Stimulated activated CD4-positive, alpha-beta T cell treated with anti-CD3 and anti-CD28 coated beads, Interleukin-1b, Interleukin-23, amount 100 ng/mL, for 24 hours (primary cell): ENCODE data around the gene FGFR3.
A peak's percentile ranks its signal among the peaks of the same experiment; 100 is the strongest.

Source experiments
- DNase-seq, 4 experiments: peaks; one replicate each; pipeline ENCODE4 v3.0.0-alpha.2; 2020; ENCODE audit warnings: low read depth in 4 of 4, low spot score in 1 of 4

Gene FGFR3

DNA sequence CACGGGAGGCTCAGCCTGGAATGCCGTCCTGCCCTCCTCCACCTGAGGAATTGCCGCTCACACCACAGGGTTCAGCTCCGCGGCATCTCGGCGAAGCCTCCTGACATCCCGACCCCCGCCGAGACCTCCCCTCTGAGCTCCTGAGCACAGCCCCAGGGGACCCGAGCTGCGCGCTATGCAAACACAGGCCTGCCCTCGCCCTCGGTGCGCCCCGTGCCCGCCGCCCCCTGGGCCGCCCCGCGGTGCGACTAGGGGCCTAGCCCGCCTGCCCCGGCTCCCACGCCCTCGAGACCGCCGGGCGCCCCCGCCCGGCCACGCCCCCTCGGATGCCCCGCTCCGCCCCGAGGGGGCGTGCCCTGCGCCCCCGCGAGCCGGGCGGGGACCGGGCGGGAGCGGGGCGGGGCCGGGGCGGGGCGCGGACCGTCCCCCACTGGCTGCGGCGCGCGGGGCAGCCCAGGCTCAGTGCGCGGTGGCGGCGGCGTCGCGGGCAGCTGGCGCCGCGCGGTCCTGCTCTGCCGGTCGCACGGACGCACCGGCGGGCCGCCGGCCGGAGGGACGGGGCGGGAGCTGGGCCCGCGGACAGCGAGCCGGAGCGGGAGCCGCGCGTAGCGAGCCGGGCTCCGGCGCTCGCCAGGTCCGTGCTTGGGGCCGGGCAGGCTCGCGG, at the start of gene FGFR3:
Gene FGFR3, plus strand, starts transcription at position 462 of the 664 bp plus-strand sequence. CDS start 642 bp downstream, outside the sequence.
- peak in 3 of 4 experiments; percentile 18 to 37 (median 23) for DNase-seq

DNA sequence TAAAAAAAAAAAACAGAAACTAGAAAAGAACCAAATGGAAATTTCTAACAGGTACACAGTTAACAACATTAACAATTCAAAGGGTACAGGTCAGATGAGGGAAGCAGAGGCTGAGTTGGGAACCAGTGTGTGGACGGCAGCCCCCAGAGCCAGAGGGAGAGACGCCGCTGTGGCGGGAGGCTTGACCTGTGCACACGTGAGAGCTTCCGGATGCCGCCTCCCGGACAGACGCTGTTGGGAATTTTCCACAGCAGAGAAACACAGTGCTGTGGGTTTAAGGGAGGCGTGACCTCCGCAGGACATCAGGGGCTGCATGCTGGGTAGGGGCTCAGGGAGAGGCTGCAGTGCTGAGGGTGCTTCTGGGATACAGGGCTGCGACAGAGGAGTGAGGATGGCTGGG, 49.5 kb upstream of the FGFR3 start:
- DNase-seq: no peak

DNA sequence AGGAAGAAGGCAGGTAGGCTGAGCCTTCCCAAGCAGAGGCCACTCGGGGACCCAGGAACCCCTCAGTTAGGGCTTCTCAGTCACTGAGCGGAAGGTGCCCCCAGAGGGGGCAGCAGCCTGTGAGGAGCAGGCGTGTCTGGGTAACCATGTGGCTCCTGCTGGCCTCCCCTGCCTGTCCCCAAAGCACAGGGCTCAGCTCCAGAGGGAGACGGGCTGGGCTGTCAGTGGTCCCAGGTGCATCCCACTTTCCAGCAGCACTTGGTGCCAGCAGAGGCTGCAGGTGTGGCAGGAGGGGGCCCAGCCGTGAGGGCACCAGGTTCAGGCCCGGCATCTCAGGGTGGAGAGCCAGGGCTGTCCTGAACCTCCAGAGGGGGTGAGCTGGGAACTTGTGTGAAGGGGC, 49.1 kb upstream of the FGFR3 start:
- no peak for DNase-seq

DNA sequence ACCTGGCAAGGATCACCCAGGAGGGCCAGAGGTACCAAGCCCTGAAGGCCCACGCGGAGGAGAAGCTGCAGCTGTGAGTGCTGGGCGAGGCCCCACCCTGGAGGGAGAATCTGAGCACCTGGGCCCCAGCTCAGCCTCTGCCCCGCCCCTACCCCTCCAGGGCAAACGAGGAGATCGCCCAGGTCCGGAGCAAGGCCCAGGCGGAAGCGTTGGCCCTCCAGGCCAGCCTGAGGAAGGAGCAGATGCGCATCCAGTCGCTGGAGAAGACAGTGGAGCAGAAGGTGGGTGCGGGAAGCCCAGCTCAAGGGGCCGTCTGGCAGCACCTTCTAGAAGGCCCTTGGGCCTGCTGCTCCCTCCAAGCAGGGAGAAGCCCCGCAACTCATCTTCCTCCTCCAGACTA, 48.5 kb upstream of the FGFR3 start:
- no peak for DNase-seq

GRCh38 chr4:1745165-1745564, 47.9 kb upstream of the FGFR3 start:
- DNase-seq: no peak

DNA sequence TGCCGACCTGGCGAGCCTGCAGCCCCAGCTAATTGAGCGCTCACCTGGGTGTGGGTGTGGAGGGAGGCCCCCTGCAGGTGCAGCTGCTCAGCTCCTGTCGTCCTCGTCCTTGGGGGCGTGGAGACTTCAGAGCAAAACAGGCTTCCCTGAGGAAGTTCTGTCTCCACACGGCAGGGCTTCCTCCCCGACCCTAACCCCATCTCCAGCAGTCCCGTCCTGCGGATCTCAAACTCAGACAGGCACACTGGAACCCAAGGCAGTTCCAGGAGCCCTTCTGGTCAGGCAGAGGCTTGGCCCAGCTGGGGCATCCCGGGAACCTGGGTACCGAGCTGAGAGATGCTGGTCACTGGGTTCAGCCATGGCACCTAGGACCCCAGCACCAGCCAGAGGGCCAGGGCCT, 47.4 kb upstream of the FGFR3 start:
- no peak for DNase-seq

GRCh38 chr4:1746265-1746691, 46.8 kb upstream of the FGFR3 start:
- DNase-seq: peak; percentile 62 to 79 (median 65)

DNA sequence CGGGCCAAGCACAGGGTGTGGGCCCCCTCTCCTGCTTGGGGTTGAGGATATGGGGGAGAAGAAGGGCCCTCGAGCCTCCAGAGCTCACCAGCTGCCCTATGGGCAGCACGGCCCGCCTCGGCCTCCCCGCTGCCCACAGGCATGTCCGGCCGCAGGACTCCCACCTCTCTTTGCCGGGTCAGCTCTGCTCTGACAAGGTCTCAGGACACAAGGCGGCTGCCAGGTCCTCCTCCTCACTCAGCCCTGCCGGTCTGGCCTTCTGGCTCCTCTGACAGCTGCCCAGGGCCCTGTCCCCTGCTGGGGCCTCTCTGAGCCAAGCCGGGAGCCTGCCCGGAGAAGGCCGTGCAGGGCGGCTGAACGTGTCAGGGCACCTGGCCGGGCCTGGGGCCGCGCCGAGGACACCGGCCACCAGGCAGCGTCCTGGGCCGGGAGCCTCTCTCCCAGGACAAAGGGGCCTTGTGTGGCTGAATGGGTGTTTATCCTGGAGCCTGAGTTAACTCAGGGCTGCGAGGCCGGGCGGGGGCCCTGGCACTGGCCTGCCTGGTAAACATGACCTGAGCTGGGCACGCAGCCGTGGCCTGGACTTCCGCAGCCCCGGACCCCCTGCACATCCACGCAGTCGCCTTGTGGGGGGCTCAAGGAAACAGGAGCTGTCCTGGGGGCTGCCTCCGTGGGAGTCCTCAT, 46.0 kb upstream of the FGFR3 start:
- no peak for DNase-seq

DNA sequence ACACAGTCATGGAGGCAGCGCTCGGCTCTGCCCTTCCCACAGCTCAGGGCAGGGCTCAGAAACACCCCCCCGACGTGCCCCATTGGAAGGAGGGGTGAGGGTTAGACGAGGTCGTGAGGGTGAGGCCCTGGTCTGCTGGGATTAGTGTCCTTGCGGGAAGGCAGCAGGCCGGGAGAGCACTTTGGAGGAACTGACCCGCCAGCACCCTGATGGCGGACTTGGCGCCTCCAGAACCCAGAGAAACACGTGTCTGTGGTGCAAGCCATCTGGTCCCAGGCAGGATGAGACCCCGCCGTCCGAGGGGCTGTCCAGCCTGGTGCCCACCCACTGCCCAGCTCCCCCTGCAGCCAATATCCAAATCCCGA, 45.5 kb upstream of the FGFR3 start:
- no peak for DNase-seq

DNA sequence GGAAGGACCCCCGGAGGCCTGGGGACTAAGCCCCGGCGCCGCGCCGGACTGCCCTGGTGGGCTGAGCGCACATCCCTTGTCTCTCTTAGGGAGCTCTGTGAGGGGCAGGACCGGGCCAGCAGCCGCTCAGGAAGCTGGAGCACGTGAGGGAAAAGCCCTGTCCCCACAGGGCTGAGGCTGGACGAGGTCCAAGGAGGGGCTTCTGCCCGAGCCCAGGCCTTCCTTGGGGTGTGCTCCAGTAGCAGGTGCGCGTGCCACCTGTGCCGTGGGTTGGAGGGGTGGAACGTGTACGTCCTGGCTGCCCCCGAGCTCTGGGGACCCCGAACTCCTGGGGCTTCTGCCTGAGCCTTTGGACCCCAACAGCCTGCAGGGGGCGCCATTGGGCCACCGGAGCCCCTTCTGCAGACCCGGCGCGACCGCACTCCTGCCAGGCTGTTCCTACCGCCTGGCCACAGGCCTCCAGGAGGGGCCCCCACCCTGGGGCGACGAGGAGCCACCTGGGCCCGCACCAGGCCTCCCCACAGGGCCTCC, 44.6 kb upstream of the FGFR3 start:
- DNase-seq: peak; percentile 69 to 77 (median 73)

GRCh38 chr4:1749370-1749769, 43.7 kb upstream of the FGFR3 start:
- DNase-seq: no peak

GRCh38 chr4:1749826-1750225, 43.3 kb upstream of the FGFR3 start:
- DNase-seq: no peak

GRCh38 chr4:1750381-1751154, 42.5 kb upstream of the FGFR3 start:
- no peak for DNase-seq

- DNase-seq: no peak
Measured at GRCh38 chr4:1751155-1751918, 41.8 kb upstream of the FGFR3 start.

- DNase-seq: no peak
Measured at GRCh38 chr4:1751919-1752283, 41.2 kb upstream of the FGFR3 start.

DNA sequence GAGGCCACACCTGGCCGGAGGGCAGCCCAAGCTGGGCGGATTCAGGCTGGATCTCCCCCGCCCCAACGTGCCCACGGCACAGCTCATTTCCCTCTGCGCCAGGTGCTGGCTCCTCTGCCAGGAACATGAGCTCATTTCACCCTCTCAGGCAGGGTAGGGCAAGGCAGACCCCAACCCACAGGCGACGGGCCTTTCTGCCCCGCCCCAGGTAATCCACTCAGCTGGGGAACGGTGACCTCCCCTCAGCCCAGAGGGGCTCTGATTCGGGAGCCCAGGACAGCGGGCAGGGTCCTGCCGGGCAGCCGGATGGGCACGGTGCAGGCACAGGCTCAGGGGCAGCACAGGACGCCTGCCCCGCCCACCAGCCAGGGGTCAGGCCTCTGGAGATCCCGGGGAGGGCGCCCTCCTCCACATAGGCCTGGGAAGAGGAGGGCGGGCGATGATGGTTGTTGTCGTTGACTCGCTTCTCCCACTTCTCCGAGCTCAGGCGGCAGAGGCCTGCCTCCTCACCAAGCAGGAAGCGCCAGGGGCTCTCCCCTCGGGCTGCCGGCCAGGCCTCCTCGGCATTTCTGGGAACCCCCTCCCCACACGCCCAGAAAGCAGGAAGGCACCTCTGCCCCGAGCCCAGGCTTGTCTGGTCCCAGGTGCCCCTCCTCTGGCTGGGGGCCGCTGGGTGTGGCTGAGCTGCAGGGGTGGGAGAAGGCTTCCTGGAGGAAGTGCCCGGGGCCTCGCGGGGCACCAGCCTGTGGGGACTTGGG, 40.6 kb upstream of the FGFR3 start:
- DNase-seq: peak in 1 of 4 experiments; percentile 32

- no peak for DNase-seq
Measured at GRCh38 chr4:1753294-1753696, 39.8 kb upstream of the FGFR3 start.

GRCh38 chr4:1753697-1754311, 39.3 kb upstream of the FGFR3 start:
- DNase-seq: no peak

DNA sequence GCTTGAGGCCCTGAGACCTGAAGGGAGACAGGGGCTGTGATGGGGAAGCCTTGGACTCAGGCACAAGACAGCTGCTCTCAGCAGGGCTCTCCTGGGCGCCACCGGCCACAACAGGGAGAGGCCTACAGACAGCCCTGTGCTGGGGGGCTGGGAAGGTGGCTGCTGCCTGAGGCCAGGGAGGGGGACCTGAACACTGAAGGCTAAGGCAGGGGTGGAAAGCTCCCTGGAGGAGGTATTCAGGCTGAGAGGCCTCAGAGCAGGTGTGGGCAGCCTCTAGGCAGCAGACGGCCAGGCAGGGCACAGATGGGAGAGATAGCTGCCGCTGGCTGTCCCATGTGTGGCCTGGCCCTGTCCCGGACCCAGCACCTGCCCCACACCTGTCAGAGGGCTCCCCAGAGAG, 38.8 kb upstream of the FGFR3 start:
- DNase-seq: no peak

GRCh38 chr4:1755297-1755696, 37.8 kb upstream of the FGFR3 start:
- no peak for DNase-seq
